ENCODE measurements around the gene CASZ1. TPM values are rescaled to one million over a fixed set of nuclear protein-coding genes. Genes with fewer than 3 reads are reported as not detected.

The CASZ1 gene
- total RNA-seq, 1 experiment from 2014 or later = 11.1 TPM

DNA sequence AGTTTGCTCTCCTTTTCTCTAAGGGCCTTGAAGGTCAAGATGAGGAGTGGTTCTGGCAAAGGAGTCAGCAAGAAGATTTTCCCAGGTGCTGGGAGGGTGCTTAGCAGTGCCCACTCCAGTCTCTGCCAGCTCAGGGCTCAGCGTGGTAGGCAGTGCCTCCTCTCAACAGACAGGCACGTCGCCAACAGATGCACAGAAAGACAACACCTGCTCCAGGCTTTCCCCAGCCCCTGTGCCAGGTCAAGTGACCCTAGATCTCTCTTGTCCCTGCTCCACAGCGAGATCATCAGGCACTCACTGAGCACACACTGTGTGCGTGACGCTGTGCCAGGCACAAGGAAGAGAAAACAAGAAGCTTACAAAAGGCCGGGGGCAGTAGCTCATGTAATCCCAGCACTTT lies 86.0 kb downstream of the CASZ1 start:
- Mint-ChIP-seq H3K36me3 (ENCODE audit: insufficient read depth, unreplicated experiment) (no peaks in the 10 kb centered on the region), H3K4me1 (ENCODE audit: insufficient read depth, unreplicated experiment) (no peaks in the 10 kb centered on the region), H3K27me3 (ENCODE audit: insufficient read depth, unreplicated experiment) (no peaks in the 10 kb centered on the region), H3K9me3 (ENCODE audit: unreplicated experiment) (no peaks in the 10 kb centered on the region), H3K4me3 (ENCODE audit: unreplicated experiment) (no peak overlapping the region), H3K27ac (ENCODE audit: low read depth, unreplicated experiment) (no peak overlapping the region)
- ChIA-PET POLR2A (no interaction called here), CTCF (no interaction called here)
- no peak for DNase-seq (ENCODE audit: unreplicated experiment)
- TF ChIP-seq CTCF (IDR thresholded peaks at IDR 0.05; ENCODE audit: unreplicated experiment) = no peak
- intact Hi-C loops (cut with micrococcal nuclease) = no loop called here
- BruUV-seq (replicated peaks) = no TSS peak

- intact Hi-C loops (cut with micrococcal nuclease) = no loop called here
- BruUV-seq (replicated peaks) = no TSS peak
- no peaks in the 10 kb centered on the region for H3K36me3 Mint-ChIP-seq (ENCODE audit: insufficient read depth, unreplicated experiment)
- H3K4me1 Mint-ChIP-seq (ENCODE audit: insufficient read depth, unreplicated experiment) = no peaks in the 10 kb centered on the region
- H3K9me3 Mint-ChIP-seq (ENCODE audit: unreplicated experiment) = no peaks in the 10 kb centered on the region
- H3K4me3 Mint-ChIP-seq (ENCODE audit: unreplicated experiment) = no peak overlapping the region
- no peak overlapping the region for H3K27ac Mint-ChIP-seq (ENCODE audit: low read depth, unreplicated experiment)
- POLR2A ChIA-PET = no interaction called here
- DNase-seq (ENCODE audit: unreplicated experiment) = no peak
- CTCF ChIA-PET = no interaction called here
- no peak for TF ChIP-seq CTCF (IDR thresholded peaks at IDR 0.05; ENCODE audit: unreplicated experiment)
- no peaks in the 10 kb centered on the region for H3K27me3 Mint-ChIP-seq (ENCODE audit: insufficient read depth, unreplicated experiment)
Measured at GRCh38 chr1:10709646-10710045, 86.8 kb downstream of the CASZ1 start.

- TF ChIP-seq CTCF (IDR thresholded peaks at IDR 0.05; ENCODE audit: unreplicated experiment) = no peak
- BruUV-seq (replicated peaks) = no TSS peak
- Mint-ChIP-seq H3K27ac (ENCODE audit: low read depth, unreplicated experiment) (no peak overlapping the region), H3K4me3 (ENCODE audit: unreplicated experiment) (no peak overlapping the region), H3K36me3 (ENCODE audit: insufficient read depth, unreplicated experiment) (peaks cover 3% of the 10 kb centered on the region), H3K27me3 (ENCODE audit: insufficient read depth, unreplicated experiment) (no peaks in the 10 kb centered on the region), H3K4me1 (ENCODE audit: insufficient read depth, unreplicated experiment) (no peaks in the 10 kb centered on the region), H3K9me3 (ENCODE audit: unreplicated experiment) (no peaks in the 10 kb centered on the region)
- ChIA-PET POLR2A (no interaction called here), CTCF (no interaction called here)
- DNase-seq (ENCODE audit: unreplicated experiment) = no peak
- intact Hi-C loops (cut with micrococcal nuclease) = no loop called here
Measured at GRCh38 chr1:10709165-10709564, 87.3 kb downstream of the CASZ1 start.

- no peak overlapping the region for H3K4me3 Mint-ChIP-seq (ENCODE audit: unreplicated experiment)
- POLR2A ChIA-PET = no interaction called here
- TF ChIP-seq CTCF (IDR thresholded peaks at IDR 0.05; ENCODE audit: unreplicated experiment) = no peak
- no peak for DNase-seq (ENCODE audit: unreplicated experiment)
- BruUV-seq (replicated peaks) = no TSS peak
- peaks cover 7% of the 10 kb centered on the region for H3K36me3 Mint-ChIP-seq (ENCODE audit: insufficient read depth, unreplicated experiment)
- CTCF ChIA-PET = no interaction called here
- H3K27me3 Mint-ChIP-seq (ENCODE audit: insufficient read depth, unreplicated experiment) = no peaks in the 10 kb centered on the region
- no peak overlapping the region for H3K27ac Mint-ChIP-seq (ENCODE audit: low read depth, unreplicated experiment)
- H3K9me3 Mint-ChIP-seq (ENCODE audit: unreplicated experiment) = no peaks in the 10 kb centered on the region
- H3K4me1 Mint-ChIP-seq (ENCODE audit: insufficient read depth, unreplicated experiment) = no peaks in the 10 kb centered on the region
- intact Hi-C loops (cut with micrococcal nuclease) = no loop called here
Measured at GRCh38 chr1:10708757-10709156, 87.7 kb downstream of the CASZ1 start.

All from MCF 10A (cell line).